ENCODE results near the gene EIF4EBP3. TPM values are rescaled to one million over a fixed set of nuclear protein-coding genes. Genes with fewer than 3 reads are reported as not detected.
A peak's percentile ranks its signal among the peaks of the same experiment; 100 is the strongest.

EIF4EBP3 gene
- total RNA-seq, 1 donor from 2014 or later: 13.2 TPM

GRCh38 chr5:140549237-140550144 lies 2.0 kb downstream of the EIF4EBP3 start:
- peak overlapping the region; percentile 93 for H3K27ac Mint-ChIP-seq (ENCODE audit: unreplicated experiment)
- no peak for TF ChIP-seq CTCF (IDR thresholded peaks at IDR 0.05)
- H3K4me1 Mint-ChIP-seq (ENCODE audit: unreplicated experiment): peaks cover 43% of the 10 kb centered on the region
- DNase-seq (ENCODE audit: extremely low spot score, unreplicated experiment): peak; percentile 64
- peak overlapping the region; percentile 22 for H3K4me3 Mint-ChIP-seq (ENCODE audit: unreplicated experiment)
- H3K27me3 Mint-ChIP-seq (ENCODE audit: unreplicated experiment): no peaks in the 10 kb centered on the region
- no peaks in the 10 kb centered on the region for H3K9me3 Mint-ChIP-seq (ENCODE audit: unreplicated experiment)
- peaks cover 33% of the 10 kb centered on the region for H3K36me3 Mint-ChIP-seq (ENCODE audit: unreplicated experiment)

- Mint-ChIP-seq H3K4me3 (ENCODE audit: unreplicated experiment) (no peak overlapping the region), H3K27ac (ENCODE audit: unreplicated experiment) (peak overlapping the region; percentile 93), H3K4me1 (ENCODE audit: unreplicated experiment) (peaks cover 48% of the 10 kb centered on the region), H3K36me3 (ENCODE audit: unreplicated experiment) (peaks cover 29% of the 10 kb centered on the region), H3K9me3 (ENCODE audit: unreplicated experiment) (no peaks in the 10 kb centered on the region), H3K27me3 (ENCODE audit: unreplicated experiment) (no peaks in the 10 kb centered on the region)
- DNase-seq (ENCODE audit: extremely low spot score, unreplicated experiment): peak; percentile 66
- TF ChIP-seq CTCF (IDR thresholded peaks at IDR 0.05): no peak
These were observed 3.0 kb downstream of the EIF4EBP3 start for GRCh38 chr5:140550147-140551079.

GRCh38 chr5:140551872-140552271 lies 4.4 kb downstream of the EIF4EBP3 start:
- DNase-seq (ENCODE audit: extremely low spot score, unreplicated experiment): no peak
- TF ChIP-seq CTCF (IDR thresholded peaks at IDR 0.05): no peak
- no peaks in the 10 kb centered on the region for H3K27me3 Mint-ChIP-seq (ENCODE audit: unreplicated experiment)
- no peak overlapping the region for H3K27ac Mint-ChIP-seq (ENCODE audit: unreplicated experiment)
- H3K4me1 Mint-ChIP-seq (ENCODE audit: unreplicated experiment): peaks cover 53% of the 10 kb centered on the region
- peaks cover 29% of the 10 kb centered on the region for H3K36me3 Mint-ChIP-seq (ENCODE audit: unreplicated experiment)
- no peak overlapping the region for H3K4me3 Mint-ChIP-seq (ENCODE audit: unreplicated experiment)
- H3K9me3 Mint-ChIP-seq (ENCODE audit: unreplicated experiment): no peaks in the 10 kb centered on the region

GRCh38 chr5:140553657-140554056 lies 6.2 kb downstream of the EIF4EBP3 start:
- peaks cover 46% of the 10 kb centered on the region for H3K4me1 Mint-ChIP-seq (ENCODE audit: unreplicated experiment)
- TF ChIP-seq CTCF (IDR thresholded peaks at IDR 0.05): no peak
- no peaks in the 10 kb centered on the region for H3K27me3 Mint-ChIP-seq (ENCODE audit: unreplicated experiment)
- H3K27ac Mint-ChIP-seq (ENCODE audit: unreplicated experiment): peak overlapping the region; percentile 45
- no peaks in the 10 kb centered on the region for H3K9me3 Mint-ChIP-seq (ENCODE audit: unreplicated experiment)
- no peak overlapping the region for H3K4me3 Mint-ChIP-seq (ENCODE audit: unreplicated experiment)
- peaks cover 29% of the 10 kb centered on the region for H3K36me3 Mint-ChIP-seq (ENCODE audit: unreplicated experiment)
- no peak for DNase-seq (ENCODE audit: extremely low spot score, unreplicated experiment)

Data from osteocyte (in vitro differentiated cells).